ENCODE results near the gene PTPN2. TPM values are rescaled to one million over a fixed set of nuclear protein-coding genes. Genes with fewer than 3 reads are reported as not detected.
"Not testable (repeated sequence)": the region's sequence is repeated elsewhere in the genome, so short reads cannot be mapped to it uniquely, and the experiment has no call there.

Gene PTPN2
- total RNA-seq, 1 donor from 2014 or later = 76.7 TPM

DNA sequence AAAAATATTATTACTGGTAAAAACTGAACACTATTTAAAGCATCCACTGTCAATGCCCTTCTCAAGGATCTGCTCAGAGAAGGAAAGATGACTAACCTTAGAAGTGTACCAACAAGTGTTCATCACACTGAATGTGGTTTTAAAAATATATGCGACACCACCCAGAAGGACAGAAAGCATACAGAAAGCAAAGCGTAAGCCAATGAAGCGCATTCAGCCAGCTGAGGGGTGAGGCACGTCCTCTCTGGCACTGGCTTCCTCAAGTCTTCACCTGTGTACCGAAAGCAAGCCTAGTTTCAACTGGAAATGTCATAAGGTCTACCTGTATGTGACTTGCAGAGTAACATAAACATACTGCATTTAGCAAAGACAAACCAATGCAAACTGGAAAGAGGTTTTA, 92.4 kb downstream of the PTPN2 start:
- no peak overlapping the region for H3K4me3 Mint-ChIP-seq
- peaks cover 18% of the 10 kb centered on the region for H3K4me1 Mint-ChIP-seq (ENCODE audit: low read depth)
- intact Hi-C loops (cut with micrococcal nuclease) = no loop called here
- DNase-seq (ENCODE audit: low spot score) = no peak
- no peaks in the 10 kb centered on the region for H3K9me3 Mint-ChIP-seq
- peaks cover 18% of the 10 kb centered on the region for H3K36me3 Mint-ChIP-seq (ENCODE audit: low read depth)
- no peaks in the 10 kb centered on the region for H3K27me3 Mint-ChIP-seq (ENCODE audit: insufficient read depth)
- H3K27ac Mint-ChIP-seq = no peak overlapping the region

DNA sequence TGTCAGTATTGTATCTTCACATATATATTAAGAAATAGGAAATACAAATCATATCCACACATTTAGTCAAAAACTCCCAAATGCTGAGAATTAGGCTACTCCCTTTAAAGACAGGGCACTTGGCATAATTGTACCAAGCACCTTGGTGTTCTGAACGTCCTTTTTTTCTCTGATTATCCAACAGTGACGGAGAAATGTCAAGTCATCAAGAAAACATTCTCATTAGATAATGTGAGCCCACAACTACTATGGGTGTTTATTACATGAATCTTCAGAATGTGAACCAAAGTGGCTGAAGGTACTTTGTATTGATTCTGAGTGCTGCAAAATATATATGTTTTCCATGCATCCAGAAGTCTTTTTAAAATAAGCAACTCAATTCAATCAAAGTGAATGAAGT, 97.4 kb downstream of the PTPN2 start:
- DNase-seq (ENCODE audit: low spot score) = no peak
- peaks cover 16% of the 10 kb centered on the region for H3K4me1 Mint-ChIP-seq (ENCODE audit: low read depth)
- peaks cover 23% of the 10 kb centered on the region for H3K36me3 Mint-ChIP-seq (ENCODE audit: low read depth)
- intact Hi-C loops (cut with micrococcal nuclease) = no loop called here
- H3K4me3 Mint-ChIP-seq = no peak overlapping the region
- H3K27ac Mint-ChIP-seq = no peak overlapping the region
- H3K27me3 Mint-ChIP-seq (ENCODE audit: insufficient read depth) = no peaks in the 10 kb centered on the region
- H3K9me3 Mint-ChIP-seq = no peaks in the 10 kb centered on the region

GRCh38 chr18:12783524-12783923, 100.5 kb downstream of the PTPN2 start:
- no peak overlapping the region for H3K27ac Mint-ChIP-seq
- no peak overlapping the region for H3K4me3 Mint-ChIP-seq
- no peaks in the 10 kb centered on the region for H3K9me3 Mint-ChIP-seq
- peaks cover 16% of the 10 kb centered on the region for H3K36me3 Mint-ChIP-seq (ENCODE audit: low read depth)
- no peak for DNase-seq (ENCODE audit: low spot score)
- intact Hi-C loops (cut with micrococcal nuclease) = no loop called here
- no peaks in the 10 kb centered on the region for H3K27me3 Mint-ChIP-seq (ENCODE audit: insufficient read depth)
- H3K4me1 Mint-ChIP-seq (ENCODE audit: low read depth) = no peaks in the 10 kb centered on the region

DNA sequence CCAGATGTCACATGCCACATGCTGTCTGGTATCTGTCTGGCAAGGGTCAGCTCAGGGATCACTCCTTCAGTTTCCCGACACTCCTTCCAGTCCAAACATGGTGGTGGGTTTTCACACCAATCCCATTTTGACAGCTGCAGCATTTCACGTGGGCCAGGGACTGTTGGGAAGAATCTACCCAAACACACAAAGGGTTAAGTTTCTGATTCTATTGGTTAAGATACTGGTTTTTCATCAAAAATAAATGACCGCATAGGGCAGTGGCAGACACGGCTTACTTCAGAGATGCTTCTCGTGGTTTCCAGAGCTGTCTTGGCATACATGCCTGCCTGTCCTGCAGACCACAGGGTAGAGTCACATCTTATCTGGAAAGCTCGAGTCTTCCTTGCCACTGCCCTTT, 101.5 kb downstream of the PTPN2 start:
- Mint-ChIP-seq H3K27ac (no peak overlapping the region), H3K36me3 (ENCODE audit: low read depth) (peaks cover 16% of the 10 kb centered on the region), H3K9me3 (no peaks in the 10 kb centered on the region), H3K4me1 (ENCODE audit: low read depth) (no peaks in the 10 kb centered on the region), H3K4me3 (no peak overlapping the region), H3K27me3 (ENCODE audit: insufficient read depth) (no peaks in the 10 kb centered on the region)
- intact Hi-C loops (cut with micrococcal nuclease) = no loop called here
- no peak for DNase-seq (ENCODE audit: low spot score)

- Mint-ChIP-seq H3K36me3 (ENCODE audit: low read depth) (peaks cover 11% of the 10 kb centered on the region), H3K9me3 (peaks cover 4% of the 10 kb centered on the region), H3K4me1 (ENCODE audit: low read depth) (no peaks in the 10 kb centered on the region), H3K27ac (no peak overlapping the region), H3K27me3 (ENCODE audit: insufficient read depth) (no peaks in the 10 kb centered on the region), H3K4me3 (no peak overlapping the region)
- no peak for DNase-seq (ENCODE audit: low spot score)
- intact Hi-C loops (cut with micrococcal nuclease) = no loop called here
These were observed 104.6 kb downstream of the PTPN2 start for GRCh38 chr18:12779456-12779855.

DNA sequence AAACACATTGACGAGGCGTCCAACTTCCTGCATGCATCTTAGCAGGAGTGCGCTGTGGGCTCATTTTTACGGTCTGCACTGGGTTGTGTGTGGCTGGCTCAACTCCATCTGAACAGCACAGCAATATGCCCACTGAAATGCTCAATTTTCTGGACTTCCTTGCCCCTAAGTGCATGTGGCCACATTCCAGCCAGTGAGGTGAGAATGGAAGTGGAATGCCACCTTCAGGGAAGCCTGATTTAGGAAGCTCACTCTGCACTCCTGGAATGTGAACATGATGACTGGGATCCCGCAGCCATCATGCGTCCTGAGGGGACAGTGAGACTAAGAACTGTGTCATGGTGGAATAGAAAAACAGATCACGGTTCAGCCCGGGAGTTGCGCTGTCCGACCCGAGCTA, 105.0 kb downstream of the PTPN2 start:
- peaks cover under 1% of the 10 kb centered on the region for H3K4me1 Mint-ChIP-seq (ENCODE audit: low read depth)
- DNase-seq (ENCODE audit: low spot score) = no peak
- H3K36me3 Mint-ChIP-seq (ENCODE audit: low read depth) = peaks cover 11% of the 10 kb centered on the region
- peaks cover 4% of the 10 kb centered on the region for H3K9me3 Mint-ChIP-seq
- intact Hi-C loops (cut with micrococcal nuclease) = no loop called here
- no peak overlapping the region for H3K4me3 Mint-ChIP-seq
- H3K27ac Mint-ChIP-seq = no peak overlapping the region
- no peaks in the 10 kb centered on the region for H3K27me3 Mint-ChIP-seq (ENCODE audit: insufficient read depth)

DNA sequence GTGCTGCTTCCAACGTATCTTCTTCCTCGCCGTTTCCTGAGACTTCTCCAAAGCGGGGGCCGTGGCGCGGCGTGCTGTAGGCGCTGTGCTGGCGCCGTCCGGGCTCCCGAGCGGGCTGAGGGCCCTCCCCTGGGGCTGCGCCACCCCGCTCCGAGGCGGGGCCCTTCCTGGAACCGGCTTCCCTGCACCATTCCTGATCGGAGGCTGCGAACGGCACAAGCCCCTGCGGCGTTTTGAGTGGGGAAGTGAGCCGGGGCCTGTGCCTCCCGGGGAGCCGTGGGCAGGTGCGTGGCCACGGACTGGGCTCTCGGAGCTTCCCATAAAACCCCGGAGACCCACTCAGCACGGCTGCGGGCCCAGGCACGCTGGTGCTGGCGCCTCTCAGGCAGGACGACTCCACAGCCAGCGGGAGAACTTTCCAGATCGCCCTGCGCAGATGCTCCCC, 106.5 kb downstream of the PTPN2 start:
- Mint-ChIP-seq H3K9me3 (peaks cover 4% of the 10 kb centered on the region), H3K27me3 (ENCODE audit: insufficient read depth) (no peaks in the 10 kb centered on the region), H3K4me1 (ENCODE audit: low read depth) (peaks cover 12% of the 10 kb centered on the region), H3K4me3 (no peak overlapping the region), H3K27ac (no peak overlapping the region), H3K36me3 (ENCODE audit: low read depth) (peaks cover 2% of the 10 kb centered on the region)
- no peak for DNase-seq (ENCODE audit: low spot score)
- intact Hi-C loops (cut with micrococcal nuclease) = no loop called here

GRCh38 chr18:12776821-12777471, 107.1 kb downstream of the PTPN2 start:
- Mint-ChIP-seq H3K36me3 (ENCODE audit: low read depth) (peaks cover 2% of the 10 kb centered on the region), H3K4me3 (no peak overlapping the region), H3K27me3 (ENCODE audit: insufficient read depth) (no peaks in the 10 kb centered on the region), H3K27ac (no peak overlapping the region), H3K9me3 (peaks cover 4% of the 10 kb centered on the region), H3K4me1 (ENCODE audit: low read depth) (peaks cover 12% of the 10 kb centered on the region)
- DNase-seq (ENCODE audit: low spot score) = no peak
- intact Hi-C loops (cut with micrococcal nuclease) = loop anchor here (1.0 kb wide), 1 partner anchor 170 kb away; no protein-coding TSS in a partner anchor

DNA sequence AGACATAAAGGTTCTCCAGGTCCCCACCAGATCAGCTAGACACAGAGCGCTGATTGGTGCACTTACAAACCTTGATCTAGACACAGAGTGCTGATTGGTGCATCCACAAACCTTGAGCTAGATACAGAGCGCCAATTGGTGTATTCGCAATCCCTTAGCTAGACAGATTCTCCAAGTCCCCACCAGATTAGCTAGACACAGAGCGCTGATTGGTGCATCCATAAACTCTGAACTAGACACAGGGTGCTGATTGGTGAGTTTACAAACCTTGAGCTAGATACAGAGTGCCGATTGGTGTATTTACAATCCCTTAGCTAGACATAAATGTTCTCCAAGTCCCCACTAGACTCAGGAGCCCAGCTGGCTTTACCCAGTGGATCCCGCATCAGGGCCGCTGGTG, 107.6 kb downstream of the PTPN2 start:
- intact Hi-C loops (cut with micrococcal nuclease) = loop anchor here (1.0 kb wide), 1 partner anchor 171 kb away; no protein-coding TSS in a partner anchor
- not testable (repeated sequence) for H3K27ac Mint-ChIP-seq; H3K9me3 Mint-ChIP-seq; H3K36me3 Mint-ChIP-seq (ENCODE audit: low read depth); DNase-seq (ENCODE audit: low spot score); H3K27me3 Mint-ChIP-seq (ENCODE audit: insufficient read depth)
- peaks cover 12% of the 10 kb centered on the region for H3K4me1 Mint-ChIP-seq (ENCODE audit: low read depth)
- H3K4me3 Mint-ChIP-seq = peak overlapping the region; percentile 85

GRCh38 chr18:12774982-12775381, 109.1 kb downstream of the PTPN2 start:
- Mint-ChIP-seq H3K27me3 (ENCODE audit: insufficient read depth) (no peaks in the 10 kb centered on the region), H3K36me3 (ENCODE audit: low read depth) (peaks cover 2% of the 10 kb centered on the region), H3K4me1 (ENCODE audit: low read depth) (peaks cover 12% of the 10 kb centered on the region), H3K9me3 (peaks cover 4% of the 10 kb centered on the region), H3K27ac (peak overlapping the region; percentile 46), H3K4me3 (peak overlapping the region; percentile 85)
- DNase-seq (ENCODE audit: low spot score) = no peak
- intact Hi-C loops (cut with micrococcal nuclease) = loop anchor here (1.0 to 2.0 kb wide), 2 partner anchors 64 to 108 kb away; no protein-coding TSS in a partner anchor

- Mint-ChIP-seq H3K27ac (no peak overlapping the region), H3K36me3 (ENCODE audit: low read depth) (peaks cover 2% of the 10 kb centered on the region), H3K9me3 (peaks cover 4% of the 10 kb centered on the region), H3K4me1 (ENCODE audit: low read depth) (peaks cover 12% of the 10 kb centered on the region), H3K27me3 (ENCODE audit: insufficient read depth) (no peaks in the 10 kb centered on the region), H3K4me3 (peak overlapping the region; percentile 50)
- no peak for DNase-seq (ENCODE audit: low spot score)
- intact Hi-C loops (cut with micrococcal nuclease) = no loop called here
These were observed 110.7 kb downstream of the PTPN2 start for GRCh38 chr18:12773369-12773768.

- no peak overlapping the region for H3K4me3 Mint-ChIP-seq
- no peak for DNase-seq (ENCODE audit: low spot score)
- H3K27ac Mint-ChIP-seq = no peak overlapping the region
- peaks cover 2% of the 10 kb centered on the region for H3K36me3 Mint-ChIP-seq (ENCODE audit: low read depth)
- H3K4me1 Mint-ChIP-seq (ENCODE audit: low read depth) = peaks cover 12% of the 10 kb centered on the region
- peaks cover 4% of the 10 kb centered on the region for H3K9me3 Mint-ChIP-seq
- intact Hi-C loops (cut with micrococcal nuclease) = no loop called here
- H3K27me3 Mint-ChIP-seq (ENCODE audit: insufficient read depth) = no peaks in the 10 kb centered on the region
These were observed 111.9 kb downstream of the PTPN2 start for GRCh38 chr18:12772111-12772510.

DNA sequence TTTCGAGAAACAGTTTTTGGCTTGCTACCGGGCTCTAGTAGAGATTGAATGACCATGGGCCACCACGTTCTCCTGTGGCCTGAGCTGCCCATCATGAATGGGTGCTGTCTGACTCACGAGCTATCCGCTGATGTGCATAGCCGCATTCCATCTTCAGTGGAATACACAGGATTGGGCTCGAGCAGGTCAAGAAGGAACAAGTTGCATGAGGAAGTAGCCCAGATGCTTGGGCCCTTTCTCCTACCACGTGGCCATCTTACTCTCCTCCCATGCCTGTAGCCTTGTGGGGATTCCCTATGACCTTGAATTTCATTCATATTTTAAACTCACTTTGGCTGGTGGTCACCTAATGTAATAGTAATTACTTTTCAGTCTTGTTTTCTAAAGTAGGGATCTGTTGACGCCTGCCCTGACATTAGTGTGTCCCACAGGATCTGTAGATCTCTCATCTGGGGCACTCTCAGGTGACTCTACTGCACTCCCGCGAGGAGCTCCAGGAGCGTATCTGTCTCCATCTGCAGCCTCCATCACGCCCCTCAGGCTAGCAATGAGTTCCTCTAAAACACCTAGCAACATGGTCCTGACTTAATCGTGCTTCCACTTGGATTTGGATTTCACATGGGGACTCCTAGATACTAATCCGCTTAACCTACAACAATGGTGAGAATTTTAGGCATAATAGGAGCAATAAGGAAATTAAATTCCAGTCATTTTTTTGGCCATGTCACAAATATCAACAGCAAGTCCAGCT, 113.4 kb downstream of the PTPN2 start:
- DNase-seq (ENCODE audit: low spot score) = no peak
- H3K27ac Mint-ChIP-seq = no peak overlapping the region
- no peaks in the 10 kb centered on the region for H3K9me3 Mint-ChIP-seq
- intact Hi-C loops (cut with micrococcal nuclease) = no loop called here
- H3K4me3 Mint-ChIP-seq = no peak overlapping the region
- H3K27me3 Mint-ChIP-seq (ENCODE audit: insufficient read depth) = no peaks in the 10 kb centered on the region
- H3K36me3 Mint-ChIP-seq (ENCODE audit: low read depth) = peaks cover 2% of the 10 kb centered on the region
- peaks cover 12% of the 10 kb centered on the region for H3K4me1 Mint-ChIP-seq (ENCODE audit: low read depth)
